Left renal cortex interstitium (tissue), 4 donors: ENCODE results near the gene ALCAM. TPM values are rescaled to one million over a fixed set of nuclear protein-coding genes. Genes with fewer than 3 reads are reported as not detected.
"Not testable (repeated sequence)": the region's sequence is repeated elsewhere in the genome, so short reads cannot be mapped to it uniquely, and the experiment has no call there.

Source experiments
- DNase-seq, 4 donors: peaks; one replicate each; pipeline ENCODE4 v3.0.0-alpha.2; 2013; ENCODE audit warnings: low read depth in 4 of 4, low spot score in 2 of 4, missing footprints in 1 of 4
- polyA plus RNA-seq, 4 donors: library from polyadenylated mRNA; unstranded; fragments of 120-200 nt; gene quantifications; one replicate each; pipeline ENCODE4 v1.2.1, GENCODE V29; 2013; ENCODE audit not compliant: insufficient read length in 4 of 4

Gene ALCAM
- polyA plus RNA-seq, 4 donors = 108 to 158 (median 121) TPM

DNA sequence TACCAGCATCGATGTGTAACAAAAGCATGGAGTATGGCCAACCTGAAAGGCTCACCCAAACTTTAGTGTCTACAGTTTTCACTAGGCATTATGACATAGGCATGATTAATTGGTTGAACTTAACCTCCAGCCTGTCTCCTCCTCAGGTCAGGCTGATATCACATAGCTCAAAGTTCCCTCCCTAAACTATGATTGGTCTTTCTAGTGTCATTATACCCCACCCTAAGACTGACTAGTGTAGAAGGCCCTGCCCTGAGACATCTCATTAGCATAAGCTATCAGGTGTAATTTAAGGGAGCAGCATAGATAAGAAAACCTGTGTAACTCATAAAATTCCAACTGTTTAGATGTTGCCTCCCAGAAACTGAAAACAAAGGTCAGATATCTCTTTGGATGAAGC, 195.2 kb downstream of the ALCAM start:
- no peak for DNase-seq

DNA sequence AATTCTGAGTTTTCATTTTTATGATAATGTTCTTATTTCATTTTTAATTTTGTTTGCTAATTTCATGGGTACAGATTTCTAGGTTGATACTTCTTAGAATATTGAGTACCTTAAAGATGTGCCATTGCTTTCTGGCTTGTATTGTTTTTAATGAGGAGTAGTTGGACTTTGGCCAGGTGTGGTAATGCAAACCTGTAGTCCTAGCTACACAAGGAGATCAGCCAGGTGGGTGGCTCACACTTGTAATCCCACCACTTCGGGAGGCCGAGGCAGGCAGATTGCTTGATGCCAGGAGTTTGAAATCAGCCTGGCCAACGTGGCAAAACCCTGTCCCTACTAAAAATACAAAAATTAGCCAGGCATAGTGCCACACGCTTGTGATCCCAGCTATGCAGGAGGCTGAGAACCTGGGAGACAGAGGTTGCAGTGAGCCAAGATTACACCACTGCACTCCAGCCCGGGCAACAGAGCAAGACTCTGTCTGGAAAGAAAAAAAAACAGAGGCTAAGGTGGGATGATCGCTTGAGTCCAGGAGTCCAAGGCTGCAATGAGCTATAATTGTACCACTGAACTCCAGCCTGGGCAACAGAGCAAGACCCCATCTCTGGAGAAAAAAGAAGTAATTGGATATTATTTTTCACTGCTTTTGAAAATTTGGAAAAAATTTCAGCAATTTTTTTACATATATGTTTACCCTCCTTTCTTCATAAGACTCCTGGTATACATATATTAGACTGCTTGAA, 198.0 kb downstream of the ALCAM start:
- no peak for DNase-seq

DNA sequence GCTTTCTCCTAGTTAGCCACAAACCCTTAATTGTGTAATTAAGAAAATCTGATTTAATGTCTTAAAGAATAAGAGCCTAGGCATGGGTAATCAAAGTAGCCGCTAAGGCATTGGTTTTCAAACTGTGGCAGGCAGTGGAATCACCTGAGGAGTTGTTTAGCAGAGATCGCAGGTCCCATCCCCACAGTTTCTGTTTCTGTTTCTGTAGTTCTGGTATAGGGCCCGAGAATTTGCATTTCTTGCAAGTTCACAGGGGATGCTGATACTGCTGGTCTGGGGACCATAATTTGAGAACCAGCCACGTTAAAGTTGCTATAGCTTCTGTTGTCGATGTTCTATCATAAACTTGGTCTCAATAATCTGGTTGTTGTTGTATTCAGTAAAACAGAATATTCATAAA, 204.3 kb downstream of the ALCAM start:
- no peak for DNase-seq

DNA sequence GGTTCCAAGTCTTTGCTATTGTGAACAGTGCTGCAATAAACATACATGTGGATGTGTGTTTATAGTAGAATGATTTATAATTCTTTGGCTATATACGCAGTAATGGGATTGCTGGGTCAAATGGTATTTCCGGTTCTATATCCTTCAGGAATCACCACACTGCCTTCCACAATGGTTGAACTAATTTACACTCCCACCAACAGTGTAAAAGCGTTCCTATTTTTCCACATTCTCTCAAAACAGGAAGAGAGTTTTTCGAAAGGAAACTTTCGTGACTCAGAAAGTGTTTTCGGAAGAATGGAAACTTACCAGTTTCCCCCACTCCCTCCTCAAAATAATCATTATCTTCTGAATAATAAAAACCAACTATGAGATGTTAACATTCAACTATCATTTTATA, 205.8 kb downstream of the ALCAM start:
- no peak for DNase-seq

DNA sequence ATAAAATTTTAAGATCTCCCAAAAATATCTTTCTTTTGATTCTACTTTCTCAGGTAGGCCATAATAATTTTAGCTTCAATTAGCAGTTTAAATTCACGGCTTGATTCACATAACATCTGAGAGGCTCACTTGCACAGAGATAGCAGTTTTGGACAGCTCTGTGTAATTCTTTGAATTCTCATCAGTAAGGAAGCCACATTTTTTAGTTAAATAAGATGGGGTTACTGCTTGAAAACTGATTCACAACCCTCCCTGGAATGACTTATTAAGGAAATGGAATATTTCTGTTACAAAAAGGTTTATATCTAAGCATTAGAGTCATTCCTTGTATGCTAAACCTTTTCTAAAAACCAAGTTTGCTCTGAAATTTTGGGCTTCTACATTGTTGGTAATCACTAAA, 212.7 kb downstream of the ALCAM start:
- DNase-seq = no peak

DNA sequence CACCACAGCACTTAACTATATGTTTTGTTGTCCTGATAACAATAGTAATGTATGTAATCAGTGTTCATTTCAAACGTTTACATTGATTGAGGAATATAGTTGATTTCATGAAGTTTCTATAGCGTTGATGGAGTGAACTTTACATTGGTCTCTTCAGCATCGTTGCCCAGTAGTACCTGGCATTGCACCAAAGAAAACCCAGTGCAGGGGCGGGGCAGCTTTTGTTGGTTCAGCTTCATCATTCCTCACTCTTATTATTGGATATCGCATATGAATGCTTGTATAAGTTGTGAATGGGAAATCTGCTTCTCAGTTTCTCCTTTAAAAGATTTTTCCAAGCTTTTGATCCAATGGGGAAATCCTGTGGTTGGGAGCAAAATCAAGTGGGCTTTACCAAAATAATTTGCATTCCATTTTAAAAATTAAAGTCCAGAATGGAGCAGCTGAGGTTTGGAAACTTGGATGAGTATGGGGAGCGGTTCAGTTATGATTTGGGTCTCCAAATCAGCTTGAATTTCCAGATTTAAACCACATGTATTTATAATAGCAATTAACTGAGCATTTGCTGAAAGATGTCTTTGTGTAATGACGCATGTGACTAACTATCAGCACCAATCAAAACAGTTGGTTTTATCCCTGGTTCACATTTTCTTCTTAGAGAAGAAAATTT, 213.7 kb downstream of the ALCAM start:
- no peak for DNase-seq

DNA sequence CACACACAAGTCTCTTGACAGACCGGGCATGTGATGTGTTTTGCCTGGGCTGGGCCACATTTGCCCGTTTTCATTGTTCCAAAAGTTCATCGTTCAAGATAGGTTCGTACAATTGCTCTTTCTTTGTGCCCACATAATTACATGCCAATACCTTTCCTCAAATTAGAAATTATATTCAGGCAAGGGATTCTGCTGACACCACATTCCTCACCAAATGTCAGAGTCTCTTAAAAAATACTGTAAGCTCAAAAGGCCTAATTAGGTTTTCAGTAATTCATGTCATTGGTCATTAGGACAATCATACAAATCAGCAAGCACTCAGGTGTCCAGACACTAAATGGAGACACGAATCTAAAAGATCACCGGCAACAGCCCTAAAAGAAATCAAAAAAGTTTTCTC, 215.3 kb downstream of the ALCAM start:
- no peak for DNase-seq

DNA sequence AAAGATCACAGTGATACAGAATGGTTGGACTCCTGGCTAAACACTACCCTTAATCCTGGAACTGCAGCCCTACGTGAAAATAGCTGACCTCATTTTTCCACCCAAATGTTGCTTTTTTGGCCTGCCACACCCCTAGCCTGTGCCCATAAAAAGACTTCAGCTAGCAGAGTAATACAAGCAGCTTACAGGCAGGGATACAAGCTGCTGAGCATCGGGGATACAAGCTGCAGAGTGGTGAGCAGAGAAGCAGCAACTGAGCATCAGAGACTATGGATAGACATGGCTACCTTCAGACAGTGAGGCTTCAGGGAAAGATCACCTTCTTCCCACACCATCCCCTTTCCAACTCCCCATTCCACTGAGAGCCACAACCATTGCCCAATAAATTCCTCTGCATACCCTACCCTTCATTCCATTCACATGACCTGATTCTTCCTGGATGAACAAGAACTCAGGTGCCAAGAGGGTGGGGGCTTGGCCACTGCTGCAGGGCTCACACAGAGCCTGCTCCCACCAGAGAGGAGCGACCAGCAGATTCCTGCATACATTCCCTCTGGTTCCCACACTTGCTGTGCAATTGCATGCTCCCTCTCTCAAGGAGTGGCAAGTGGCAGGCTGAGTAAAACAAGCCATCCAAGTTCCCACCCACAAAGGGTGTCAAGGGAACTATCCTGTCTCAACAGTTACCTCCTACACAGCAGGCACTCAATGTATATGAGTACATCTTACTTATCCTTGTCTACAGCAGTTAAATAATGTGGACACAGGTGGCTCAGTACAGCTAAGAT, 217.5 kb downstream of the ALCAM start:
- no peak for DNase-seq

DNA sequence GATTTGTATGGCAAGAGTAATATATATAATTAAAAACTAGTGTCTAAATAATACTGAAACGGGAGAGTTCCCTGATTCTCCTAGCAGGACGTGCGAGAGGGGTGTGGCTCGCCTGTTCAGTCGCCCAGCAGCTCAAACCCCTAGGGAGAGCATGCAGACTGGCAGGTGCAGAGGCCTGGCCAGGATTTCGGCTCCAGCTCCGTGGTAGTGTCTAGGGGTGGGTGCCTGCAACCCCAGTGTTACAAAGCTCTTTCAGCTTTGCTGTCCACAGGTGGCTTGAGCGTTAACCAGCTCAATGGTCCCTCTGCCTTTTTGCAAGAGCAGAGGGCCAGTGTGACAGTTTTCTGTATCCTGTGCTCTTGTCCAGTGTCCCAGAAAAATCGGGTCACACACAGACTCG, 226.6 kb downstream of the ALCAM start:
- DNase-seq = no peak

DNA sequence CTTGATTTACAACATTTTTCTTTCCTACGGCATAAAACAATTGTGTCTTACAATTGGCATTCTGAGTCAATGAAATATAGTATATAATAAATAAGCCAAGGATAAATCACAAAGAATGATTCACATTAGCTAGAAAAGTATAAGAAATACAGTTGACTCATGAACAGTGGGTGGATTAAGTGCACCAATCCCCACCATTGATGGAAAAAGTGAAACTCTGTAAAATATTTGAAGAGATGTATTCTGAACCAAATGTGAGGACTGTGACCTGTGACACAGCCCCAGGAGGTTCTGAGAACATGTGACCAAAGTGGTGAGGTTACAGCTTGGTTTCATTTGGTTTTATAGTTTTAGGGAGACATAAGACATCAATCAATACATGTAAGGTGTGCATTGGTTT, 227.5 kb downstream of the ALCAM start:
- DNase-seq = no peak

DNA sequence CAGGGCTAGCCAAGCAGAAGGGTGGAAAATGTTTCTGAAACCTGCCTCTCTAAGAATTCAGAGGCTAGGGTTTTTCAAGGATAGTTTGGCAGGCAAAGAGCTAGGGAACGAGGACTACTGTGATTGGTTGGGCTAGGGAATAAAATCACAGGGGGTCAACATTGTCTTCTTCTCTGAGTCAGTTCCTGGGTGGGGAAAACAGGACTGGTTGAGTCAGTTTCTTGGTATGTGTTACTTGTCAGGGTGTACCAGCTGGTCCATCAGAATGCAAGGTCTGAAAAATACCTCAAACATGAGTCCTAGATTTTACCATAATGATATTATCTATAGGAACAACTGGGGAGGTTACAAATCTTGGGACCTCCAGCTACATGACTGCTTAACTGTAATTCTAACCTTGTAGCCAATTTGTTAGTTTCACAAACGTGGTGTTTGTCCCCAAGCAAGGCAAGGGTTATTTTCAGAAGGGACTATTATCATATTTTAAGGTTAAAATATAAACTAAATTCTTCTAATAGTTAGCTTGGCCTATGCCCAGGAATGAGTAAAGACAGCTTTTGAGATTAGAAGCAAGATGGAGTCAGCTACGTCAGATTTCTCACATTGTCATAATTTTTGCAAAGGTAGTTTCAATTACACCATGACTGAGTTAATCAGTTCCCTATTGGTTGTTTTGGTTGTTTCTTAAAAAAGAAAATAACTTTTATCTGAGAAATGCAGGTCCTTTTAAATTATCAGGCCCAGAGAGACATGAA, 231.5 kb downstream of the ALCAM start:
- DNase-seq = no peak

DNA sequence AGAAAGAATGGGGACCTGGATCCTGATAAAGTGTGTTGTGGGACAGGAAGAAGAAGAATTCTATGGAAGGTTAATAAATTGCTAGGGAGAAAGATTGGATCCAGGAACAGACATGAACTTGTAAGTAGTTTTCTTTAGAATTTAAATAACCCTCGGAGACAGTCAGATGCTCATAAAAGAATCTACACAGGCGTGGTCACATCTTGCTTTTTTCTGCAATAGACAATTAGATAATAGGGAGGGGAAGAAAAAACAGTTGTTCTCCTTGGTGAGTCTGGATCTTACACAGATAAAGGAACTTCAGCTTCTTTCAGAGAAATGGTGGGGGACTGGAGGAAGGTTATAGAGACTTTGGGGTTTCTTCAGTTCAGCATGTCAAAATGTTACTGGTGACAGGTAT, 232.6 kb downstream of the ALCAM start:
- no peak for DNase-seq

DNA sequence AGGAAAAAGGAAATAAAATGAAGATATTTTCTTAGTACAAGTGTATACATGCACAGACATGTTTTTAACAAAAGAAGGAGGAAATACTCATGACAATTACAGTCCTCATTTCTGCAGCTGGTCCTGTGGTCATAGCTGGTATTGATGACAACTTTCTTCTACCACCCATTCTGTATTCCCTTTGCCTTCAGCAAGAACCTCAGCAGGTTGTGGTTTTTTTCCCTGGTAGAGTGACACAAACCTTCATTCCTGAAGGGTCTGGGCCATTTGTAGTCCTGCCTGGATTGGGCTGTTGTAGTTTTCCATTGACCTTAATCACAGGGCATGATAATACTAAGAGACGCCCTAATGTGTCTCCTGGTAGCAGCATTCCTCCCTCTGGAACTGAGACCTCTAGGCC, 235.0 kb downstream of the ALCAM start:
- not testable (repeated sequence) for DNase-seq

DNA sequence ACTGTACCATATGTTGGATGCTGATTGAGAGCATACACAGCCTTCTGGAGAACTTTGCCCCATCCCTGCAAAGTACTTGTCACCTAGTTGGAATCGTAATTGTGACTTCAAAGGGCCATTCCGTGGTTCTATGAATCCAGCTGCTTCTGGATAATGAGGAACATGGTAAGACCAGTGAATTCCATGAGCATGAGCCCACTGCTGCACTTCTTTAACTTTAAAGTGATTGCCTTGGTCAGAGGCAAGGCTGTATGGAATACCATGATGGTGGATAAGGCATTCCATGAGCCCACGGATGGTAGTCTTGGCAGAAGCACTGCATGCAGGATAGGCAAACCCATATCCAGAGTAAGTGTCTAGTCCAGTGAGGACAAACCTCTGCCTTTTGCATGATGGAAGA, 235.6 kb downstream of the ALCAM start:
- not testable (repeated sequence) for DNase-seq

DNA sequence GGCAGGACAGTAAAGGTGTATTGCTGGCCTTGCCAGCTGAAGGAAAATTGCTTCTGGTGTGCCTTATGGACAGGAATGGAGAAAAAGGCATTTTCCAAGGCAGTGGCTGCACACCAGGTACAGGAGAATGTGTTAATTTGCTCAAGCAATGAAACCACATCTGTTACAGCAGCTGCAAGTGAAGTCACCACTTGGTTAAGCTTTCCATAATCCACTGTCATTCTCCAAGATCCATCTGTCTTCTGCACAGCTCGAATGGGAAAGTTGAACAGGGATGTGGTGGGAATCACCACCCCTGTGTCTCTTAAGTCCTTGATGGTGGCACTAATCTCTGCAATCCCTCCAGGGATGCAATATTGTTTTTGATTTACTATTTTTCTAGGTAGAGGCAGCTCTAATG, 236.8 kb downstream of the ALCAM start:
- not testable (repeated sequence) for DNase-seq

DNA sequence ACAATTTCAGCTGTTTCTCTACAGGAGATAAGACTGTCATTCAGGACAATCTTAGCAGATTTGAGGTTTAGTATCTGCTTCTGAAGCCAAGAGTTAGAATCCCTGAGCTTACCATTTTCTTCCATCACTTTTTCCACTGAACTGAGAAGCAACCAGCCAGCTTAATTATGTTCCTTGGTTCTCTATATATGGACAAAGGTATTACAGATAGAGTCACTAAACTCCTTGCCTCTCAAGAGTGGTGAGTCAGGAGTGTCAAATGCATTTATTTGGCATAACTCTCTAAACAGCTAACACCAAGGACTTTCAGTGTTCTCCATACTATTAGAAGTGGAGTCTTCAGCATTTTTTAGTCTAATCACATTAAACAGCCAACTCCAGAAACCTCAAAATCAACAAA, 239.3 kb downstream of the ALCAM start:
- no peak for DNase-seq

DNA sequence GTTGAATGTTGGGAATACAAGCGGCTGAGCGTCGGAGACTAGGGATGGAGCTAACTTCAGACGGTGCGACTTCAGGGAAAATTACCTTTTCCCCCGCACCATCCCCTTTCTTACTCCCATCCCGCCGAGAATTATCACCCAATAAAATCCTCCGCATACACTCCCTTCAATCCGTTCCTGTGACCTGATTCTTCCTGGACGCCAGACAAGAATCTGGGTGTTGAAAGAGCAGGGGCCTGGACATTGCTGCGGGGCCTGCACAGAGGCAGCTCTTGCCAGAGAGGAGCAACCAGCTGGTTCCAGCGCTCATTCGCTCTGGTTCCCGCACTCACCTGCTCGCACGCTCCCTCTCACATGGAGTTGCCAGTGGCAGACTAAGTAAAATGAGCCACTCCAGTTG, 241.9 kb downstream of the ALCAM start:
- no peak for DNase-seq

DNA sequence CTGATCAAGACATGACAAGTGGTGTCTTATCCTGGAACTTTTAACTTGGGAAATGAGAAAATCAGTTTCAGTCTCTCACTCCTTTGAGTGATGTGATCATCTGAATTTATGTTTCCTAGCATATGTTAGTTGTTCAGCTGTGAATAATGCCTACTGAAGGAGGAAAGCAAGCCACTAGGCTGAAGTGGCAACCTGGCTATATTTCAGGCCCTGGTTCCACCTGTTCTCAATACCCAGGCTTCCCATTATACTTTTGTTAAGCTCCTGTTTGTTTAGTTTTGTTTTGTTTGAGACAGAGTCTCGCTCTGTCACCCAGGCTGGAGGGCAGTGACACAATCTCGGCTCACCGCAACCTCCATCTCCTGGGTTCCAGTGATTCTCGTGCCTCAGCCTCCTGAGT, 243.8 kb downstream of the ALCAM start:
- no peak for DNase-seq

DNA sequence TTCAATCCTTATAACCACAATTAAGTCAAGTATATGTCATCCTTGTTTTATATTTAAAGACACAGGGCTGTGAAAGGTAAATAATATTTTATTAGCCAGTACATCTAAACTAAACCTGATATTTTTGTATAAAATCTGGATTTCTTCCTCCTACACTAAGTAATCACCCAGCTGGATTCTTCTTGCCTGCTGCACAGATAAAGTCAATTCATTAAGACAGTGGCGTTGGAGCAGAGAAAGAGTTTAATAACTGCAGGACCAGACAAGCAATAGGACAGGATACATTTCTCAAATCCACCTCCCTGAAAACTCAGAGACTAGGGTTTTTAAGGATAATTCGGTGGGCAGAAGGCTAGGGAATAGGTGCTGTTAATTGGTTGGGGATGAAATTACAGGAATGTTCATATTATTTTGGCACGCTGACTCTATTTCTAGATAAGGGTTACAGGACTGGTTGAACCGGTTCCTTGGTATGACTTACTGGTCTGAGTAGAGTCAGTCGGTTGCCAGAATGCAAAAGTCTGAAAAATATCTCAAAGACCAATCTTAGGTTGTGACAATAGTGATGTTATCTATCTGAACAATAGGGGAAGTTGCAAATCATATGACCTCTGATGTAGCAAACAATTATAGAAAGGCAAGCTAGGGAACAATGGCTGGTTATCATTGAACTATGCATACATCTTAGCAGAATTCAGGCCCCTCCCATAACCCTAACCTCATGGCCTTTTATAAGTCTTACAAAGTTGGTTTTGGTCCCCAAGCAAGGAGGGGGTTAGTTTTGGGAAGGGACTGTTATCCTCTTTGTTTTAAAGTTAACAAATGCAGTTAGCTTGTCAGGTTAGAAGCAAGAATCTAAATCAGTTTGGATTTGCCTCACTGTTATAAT, 244.8 kb downstream of the ALCAM start:
- peak in 1 of 4 donors; percentile 4 for DNase-seq

DNA sequence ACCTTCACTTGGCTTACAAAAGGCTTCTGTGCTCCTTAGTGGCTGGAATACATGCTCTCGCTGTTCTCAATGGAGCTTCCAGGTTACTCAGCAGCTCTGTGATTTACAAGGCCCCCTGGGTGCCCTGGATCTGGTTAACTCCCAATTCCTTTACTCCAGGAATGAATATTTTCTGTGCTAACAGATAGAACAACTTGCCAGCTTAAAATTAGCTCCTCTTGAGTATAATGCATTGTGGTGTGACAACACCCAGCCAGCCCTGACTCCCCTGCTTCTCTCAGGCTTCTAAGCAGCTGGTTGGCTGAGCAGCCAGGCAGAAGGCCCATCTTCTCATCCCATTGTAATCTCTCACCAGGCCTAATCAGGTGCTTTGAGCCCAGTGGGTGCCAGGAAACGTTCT, 246.4 kb downstream of the ALCAM start:
- DNase-seq = no peak
